Stomach (tissue), 9 donors: ENCODE results near the gene NUP214. TPM values are rescaled to one million over a fixed set of nuclear protein-coding genes. Genes with fewer than 3 reads are reported as not detected.

ENCODE experiments used
- DNase-seq, 2 donors: peaks; one replicate each; pipeline versions ENCODE4 v3.0.0 to v3.0.0-alpha.2; 2013 to 2019
- H3K27ac ChIP-seq, 5 donors: fragments of 200-600 bp in 4 of 5; sonication (generic) in 4 of 5; one replicate each; pipeline ENCODE4 v1.5.1; 2013 to 2019; ENCODE audit warnings: mild to moderate bottlenecking in 1 of 5, moderate library complexity in 1 of 5
- H3K27me3 ChIP-seq, 3 donors: fragments of 200-600 bp; sonication (generic); one replicate each; pipeline ENCODE4 v1.5.1; 2017 to 2019; ENCODE audit warnings: mixed run types in 1 of 3
- H3K36me3 ChIP-seq, 4 donors: fragments of 200-600 bp; sonication (generic); 1 replicate in 3 of 4; 2 replicates in 1 of 4; pipeline ENCODE4 v1.5.1; 2016 to 2019
- H3K4me1 ChIP-seq, 4 donors: fragments of 200-600 bp; sonication (generic); one replicate each; pipeline ENCODE4 v1.5.1; 2016 to 2019
- H3K4me3 ChIP-seq, 4 donors: fragments of 200-600 bp; sonication (generic) in 3 of 4; one replicate each; pipeline ENCODE4 v1.5.1; 2016 to 2019; ENCODE audit warnings: mild to moderate bottlenecking in 1 of 4
- H3K9me3 ChIP-seq, 4 donors: fragments of 200-600 bp; sonication (generic); one replicate each; pipeline ENCODE4 v1.5.1; 2016 to 2019
- CTCF ChIP-seq, 7 experiments: fragments of 450-650 bp in 4 of 7; fragments of 200-600 bp in 3 of 7; sonication (generic) in 3 of 7; IDR thresholded peaks; one replicate each; pipeline ENCODE4 v1.5.1; 2016 to 2019; ENCODE audit warnings: antibody characterized with exemption in 7 of 7, control low read depth in 2 of 7, mild to moderate bottlenecking in 1 of 7
- EP300 ChIP-seq: sonication (generic); formaldehyde crosslinking; IDR thresholded peaks from one replicate; pipeline ENCODE4 v1.6.1; 2017; ENCODE audit warnings: antibody characterized with exemption
- POLR2A ChIP-seq, 4 donors: fragments of 450-650 bp; IDR thresholded peaks; one replicate each; pipeline ENCODE4 v1.6.1; 2016; ENCODE audit warnings: antibody characterized with exemption in 4 of 4, control low read depth in 2 of 4, mild to moderate bottlenecking in 1 of 4, moderate library complexity in 1 of 4
- POLR2AphosphoS5 ChIP-seq, 3 donors: sonication (generic); formaldehyde crosslinking; IDR thresholded peaks; one replicate each; pipeline ENCODE4 v1.6.1; 2016; ENCODE audit warnings: antibody characterized with exemption in 3 of 3
- WGBS, 5 donors: extraction: QIAGEN DNeasy Blood & Tissue Kit in 3 of 5; methylation state at CpG; one replicate each; pipeline versions ENCODE4 v1.1.5 to v1.1.7; 2013 to 2018; 5-methylcytosine and 5-hydroxymethylcytosine counted together
- intact Hi-C: fragments of 100-400 bp; cut with DNase I; formaldehyde crosslinking; loops from one replicate; pipeline ENCODE4 v1.15.1; 2023; ENCODE audit warnings: low total_unique reads
- polyA plus RNA-seq, 3 donors: library from polyadenylated mRNA; stranded (reverse); fragments of 200-250 nt; gene quantifications; one replicate each; pipeline ENCODE4 v1.2.3, GENCODE V29; 2013
- total RNA-seq, 5 donors: library from RNA; depleted of rRNA; stranded (reverse); fragments of >200 nt; gene quantifications; one replicate each; pipeline versions ENCODE4 v1.1.0 to v1.2.3, GENCODE V29; 2014 to 2016
- donor health status: healthy with polysubstance abuse.
- donor health status: Bipolar disorder and iron deficiency.
- donor health status: healthy.

Gene NUP214
- total and polyA plus RNA-seq, 8 donors, result 21.7 to 111 (median 35.0) TPM

GRCh38 chr9:131092030-131092429 lies 33.4 kb upstream of the NUP214 start:
- no peak for DNase-seq
- intact Hi-C loops, result no loop called here
- WGBS, 5 donors, result 53 to 84% (median 70%) methylated on average over 4 to 6 of the region's 6 CpGs
- H3K36me3 ChIP-seq, result no peaks in the 10 kb centered on the region
- H3K4me1 ChIP-seq, result peaks cover 8 to 30% (median 22%) of the 10 kb centered on the region in 4 donors
- peaks cover 0 to 64% (median 21%) of the 10 kb centered on the region in 3 donors for H3K27me3 ChIP-seq
- TF ChIP-seq POLR2A (IDR thresholded peaks at IDR 0.05), result no peak
- TF ChIP-seq CTCF (IDR thresholded peaks at IDR 0.05), result no peak
- TF ChIP-seq EP300, result no peak
- TF ChIP-seq POLR2AphosphoS5 (IDR thresholded peaks at IDR 0.05), result no peak
- H3K9me3 ChIP-seq, result no peaks in the 10 kb centered on the region
- no peak overlapping the region for H3K27ac ChIP-seq
- no peak overlapping the region for H3K4me3 ChIP-seq

GRCh38 chr9:131092548-131093440 lies 32.6 kb upstream of the NUP214 start:
- no peak overlapping the region for H3K4me3 ChIP-seq
- TF ChIP-seq EP300 (no peak), POLR2AphosphoS5 (IDR thresholded peaks at IDR 0.05) (no peak), CTCF (IDR thresholded peaks at IDR 0.05) (no peak), POLR2A (IDR thresholded peaks at IDR 0.05) (no peak)
- H3K36me3 ChIP-seq, result no peaks in the 10 kb centered on the region
- 65 to 78% (median 72%) methylated on average over 21 to 24 of the region's 24 CpGs for WGBS, 5 donors
- peaks cover 9 to 36% (median 27%) of the 10 kb centered on the region in 4 donors for H3K4me1 ChIP-seq
- H3K27ac ChIP-seq, result no peak overlapping the region
- intact Hi-C loops, result no loop called here
- peak in 1 of 2 donors; percentile 31 for DNase-seq
- peaks cover 0 to 66% (median 23%) of the 10 kb centered on the region in 3 donors for H3K27me3 ChIP-seq
- H3K9me3 ChIP-seq, result no peaks in the 10 kb centered on the region

- Histone ChIP-seq H3K27me3 (peaks cover 0 to 73% (median 23%) of the 10 kb centered on the region in 3 donors), H3K4me3 (no peak overlapping the region), H3K9me3 (no peaks in the 10 kb centered on the region), H3K36me3 (no peaks in the 10 kb centered on the region), H3K27ac (no peak overlapping the region), H3K4me1 (peaks cover 9 to 37% (median 28%) of the 10 kb centered on the region in 4 donors)
- WGBS, 5 donors, result 64 to 84% (median 77%) methylated on average over 5 of the region's 5 CpGs
- TF ChIP-seq POLR2AphosphoS5 (IDR thresholded peaks at IDR 0.05), result no peak
- no peak for TF ChIP-seq POLR2A (IDR thresholded peaks at IDR 0.05)
- no peak for TF ChIP-seq CTCF (IDR thresholded peaks at IDR 0.05)
- TF ChIP-seq EP300, result no peak
- intact Hi-C loops, result no loop called here
- no peak for DNase-seq
Measured at GRCh38 chr9:131094015-131094414, 31.4 kb upstream of the NUP214 start.

GRCh38 chr9:131094622-131095021 lies 30.8 kb upstream of the NUP214 start:
- H3K27me3 ChIP-seq, result peaks cover 0 to 73% (median 23%) of the 10 kb centered on the region in 3 donors
- WGBS, 5 donors, result 41 to 62% (median 46%) methylated on average over 9 to 12 of the region's 12 CpGs
- intact Hi-C loops, result no loop called here
- H3K4me1 ChIP-seq, result peaks cover 9 to 37% (median 28%) of the 10 kb centered on the region in 4 donors
- no peaks in the 10 kb centered on the region for H3K36me3 ChIP-seq
- no peak overlapping the region for H3K27ac ChIP-seq
- no peak for TF ChIP-seq EP300
- no peak for TF ChIP-seq POLR2A (IDR thresholded peaks at IDR 0.05)
- no peak for TF ChIP-seq POLR2AphosphoS5 (IDR thresholded peaks at IDR 0.05)
- TF ChIP-seq CTCF (IDR thresholded peaks at IDR 0.05), result no peak
- DNase-seq, result peak in 1 of 2 donors; percentile 52
- no peaks in the 10 kb centered on the region for H3K9me3 ChIP-seq
- H3K4me3 ChIP-seq, result no peak overlapping the region
